ENCODE data around the gene C9orf50. TPM values are rescaled to one million over a fixed set of nuclear protein-coding genes. Genes with fewer than 3 reads are reported as not detected.
A peak's percentile ranks its signal among the peaks of the same experiment; 100 is the strongest.
"Not testable (repeated sequence)": the region's sequence is repeated elsewhere in the genome, so short reads cannot be mapped to it uniquely, and the experiment has no call there.

The C9orf50 gene, protein sequence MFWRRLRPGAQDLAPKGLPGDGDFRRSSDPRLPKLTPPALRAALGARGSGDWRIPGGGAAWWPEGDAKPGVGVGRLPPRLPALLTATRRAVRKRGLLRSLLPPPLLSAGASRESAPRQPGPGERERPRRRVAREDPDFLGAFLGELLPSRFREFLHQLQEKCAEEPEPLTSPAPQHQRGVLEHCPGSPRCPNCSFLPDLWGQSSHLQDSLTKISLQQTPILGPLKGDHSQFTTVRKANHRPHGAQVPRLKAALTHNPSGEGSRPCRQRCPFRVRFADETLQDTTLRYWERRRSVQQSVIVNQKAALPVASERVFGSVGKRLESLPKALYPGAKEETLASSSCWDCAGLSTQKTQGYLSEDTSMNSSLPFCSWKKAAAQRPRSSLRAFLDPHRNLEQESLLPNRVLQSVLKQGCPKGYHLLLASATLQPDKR
- not detected in 2 replicates for total RNA-seq

GRCh38 chr9:129620669-129621295, at the start of gene C9orf50:
TSS of gene C9orf50 (minus strand) at chr9:129621101. CDS start at chr9:129620574, 527 bp downstream.
- no peak for DNase-seq (ENCODE audit: low spot score)
- intact Hi-C loops (cut with micrococcal nuclease), result loop anchor here (10.0 kb wide), 1 partner anchor 136 kb away; no protein-coding TSS in a partner anchor
- H3K9me3 Mint-ChIP-seq, result no peaks in the 10 kb centered on the region
- peaks cover 24% of the 10 kb centered on the region for H3K27me3 Mint-ChIP-seq (ENCODE audit: low read depth)
- peaks cover 2% of the 10 kb centered on the region for H3K36me3 Mint-ChIP-seq (ENCODE audit: low read depth)
- H3K4me1 Mint-ChIP-seq (ENCODE audit: low read depth), result peaks cover 17% of the 10 kb centered on the region
- H3K4me3 Mint-ChIP-seq (ENCODE audit: low read depth), result no peak within 1 kb of the TSS
- no peak within 1 kb of the TSS for H3K27ac Mint-ChIP-seq

GRCh38 chr9:129669946-129670345, 49.0 kb upstream of the C9orf50 start:
- no peaks in the 10 kb centered on the region for H3K9me3 Mint-ChIP-seq
- H3K4me3 Mint-ChIP-seq (ENCODE audit: low read depth), result no peak overlapping the region
- no peak overlapping the region for H3K27ac Mint-ChIP-seq
- H3K4me1 Mint-ChIP-seq (ENCODE audit: low read depth), result peaks cover 10% of the 10 kb centered on the region
- intact Hi-C loops (cut with micrococcal nuclease), result loop anchor here (2.0 kb wide), 1 partner anchor 27 kb away; the partner anchor contains the start of gene ASB6
- peaks cover 9% of the 10 kb centered on the region for H3K27me3 Mint-ChIP-seq (ENCODE audit: low read depth)
- no peak for DNase-seq (ENCODE audit: low spot score)
- no peaks in the 10 kb centered on the region for H3K36me3 Mint-ChIP-seq (ENCODE audit: low read depth)

GRCh38 chr9:129669141-129669718, 48.3 kb upstream of the C9orf50 start:
- intact Hi-C loops (cut with micrococcal nuclease), result loop anchor here (2.0 kb wide), 1 partner anchor 26 kb away; the partner anchor contains the start of gene ASB6
- Mint-ChIP-seq H3K36me3 (ENCODE audit: low read depth) (no peaks in the 10 kb centered on the region), H3K4me3 (ENCODE audit: low read depth) (no peak overlapping the region), H3K9me3 (no peaks in the 10 kb centered on the region), H3K27ac (no peak overlapping the region), H3K4me1 (ENCODE audit: low read depth) (peaks cover 13% of the 10 kb centered on the region), H3K27me3 (ENCODE audit: low read depth) (peaks cover 13% of the 10 kb centered on the region)
- DNase-seq (ENCODE audit: low spot score), result no peak

DNA sequence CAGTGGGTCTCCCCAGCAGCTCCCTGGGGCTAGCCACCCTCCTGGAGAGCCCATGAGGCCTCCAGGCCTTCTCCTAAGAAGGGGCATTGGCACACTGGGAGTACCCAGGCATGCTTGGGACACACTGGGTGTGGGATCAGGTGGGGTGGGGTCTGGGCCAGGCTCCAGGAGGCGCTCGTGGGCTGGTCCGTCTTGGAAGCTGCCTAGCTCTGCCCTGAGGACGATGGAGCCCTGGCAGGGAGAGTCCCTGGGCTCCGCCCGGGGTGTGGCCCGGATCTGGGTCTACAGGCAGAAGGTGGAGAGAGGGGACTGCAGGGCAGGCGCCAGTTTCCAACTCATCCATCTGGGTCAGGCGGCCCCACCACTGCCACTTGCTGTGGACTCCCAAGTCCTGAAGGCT, 46.9 kb upstream of the C9orf50 start:
- Mint-ChIP-seq H3K36me3 (ENCODE audit: low read depth) (no peaks in the 10 kb centered on the region), H3K27me3 (ENCODE audit: low read depth) (peaks cover 14% of the 10 kb centered on the region), H3K4me3 (ENCODE audit: low read depth) (no peak overlapping the region), H3K9me3 (no peaks in the 10 kb centered on the region), H3K4me1 (ENCODE audit: low read depth) (peaks cover 11% of the 10 kb centered on the region), H3K27ac (no peak overlapping the region)
- intact Hi-C loops (cut with micrococcal nuclease), result loop anchor here (2.0 kb wide), 1 partner anchor 25 kb away; the partner anchor contains the start of gene ASB6
- DNase-seq (ENCODE audit: low spot score), result no peak

DNA sequence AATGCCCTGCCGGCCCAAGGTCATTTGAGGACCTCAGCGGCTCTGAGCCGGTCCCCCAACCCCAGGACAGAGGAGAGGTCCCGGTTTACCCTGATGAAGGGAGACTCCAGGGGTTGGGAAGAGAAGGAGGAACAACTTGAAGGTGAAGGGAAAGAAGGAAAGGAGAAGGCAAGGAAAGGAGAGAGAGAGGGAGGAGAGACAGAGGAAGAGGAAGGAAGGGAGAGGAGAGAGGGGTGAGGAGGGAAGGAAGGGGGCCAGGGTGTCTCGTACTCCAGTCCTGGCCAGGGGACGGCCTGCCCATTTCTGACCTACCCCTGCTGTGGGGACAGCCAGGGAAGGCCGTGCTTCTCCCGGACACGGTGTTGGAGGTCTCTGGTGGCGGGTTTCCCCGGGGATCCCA, 46.5 kb upstream of the C9orf50 start:
- no peaks in the 10 kb centered on the region for H3K36me3 Mint-ChIP-seq (ENCODE audit: low read depth)
- no peak overlapping the region for H3K27ac Mint-ChIP-seq
- peaks cover 17% of the 10 kb centered on the region for H3K27me3 Mint-ChIP-seq (ENCODE audit: low read depth)
- peaks cover 11% of the 10 kb centered on the region for H3K4me1 Mint-ChIP-seq (ENCODE audit: low read depth)
- intact Hi-C loops (cut with micrococcal nuclease), result no loop called here
- DNase-seq (ENCODE audit: low spot score), result no peak
- no peak overlapping the region for H3K4me3 Mint-ChIP-seq (ENCODE audit: low read depth)
- no peaks in the 10 kb centered on the region for H3K9me3 Mint-ChIP-seq

DNA sequence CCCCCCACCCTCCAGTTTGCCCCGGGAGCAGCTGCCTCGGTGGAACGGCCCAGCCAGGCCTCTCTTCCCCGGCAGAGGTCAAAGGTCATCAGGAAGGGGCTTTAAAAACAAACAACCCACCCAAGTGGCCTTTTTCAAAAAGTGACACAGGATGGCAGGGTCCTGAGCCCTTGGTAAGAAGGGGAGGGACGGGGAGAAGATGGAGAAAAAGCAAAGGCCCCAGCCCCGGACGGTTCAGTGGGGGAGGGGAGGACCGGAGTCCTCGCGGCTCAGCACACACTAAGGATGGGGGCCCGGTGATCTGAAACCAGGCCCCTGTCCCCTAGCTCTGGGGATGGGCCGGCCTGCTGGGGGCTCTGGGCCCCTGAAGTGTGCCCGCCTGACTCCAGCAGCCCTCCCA, 45.7 kb upstream of the C9orf50 start:
- Mint-ChIP-seq H3K27ac (no peak overlapping the region), H3K9me3 (no peaks in the 10 kb centered on the region), H3K4me1 (ENCODE audit: low read depth) (peaks cover 10% of the 10 kb centered on the region), H3K27me3 (ENCODE audit: low read depth) (peaks cover 17% of the 10 kb centered on the region), H3K36me3 (ENCODE audit: low read depth) (no peaks in the 10 kb centered on the region), H3K4me3 (ENCODE audit: low read depth) (peak overlapping the region; percentile 8)
- no peak for DNase-seq (ENCODE audit: low spot score)
- intact Hi-C loops (cut with micrococcal nuclease), result no loop called here

- DNase-seq (ENCODE audit: low spot score), result no peak
- intact Hi-C loops (cut with micrococcal nuclease), result no loop called here
- no peaks in the 10 kb centered on the region for H3K9me3 Mint-ChIP-seq
- peaks cover 22% of the 10 kb centered on the region for H3K27me3 Mint-ChIP-seq (ENCODE audit: low read depth)
- no peaks in the 10 kb centered on the region for H3K36me3 Mint-ChIP-seq (ENCODE audit: low read depth)
- H3K4me1 Mint-ChIP-seq (ENCODE audit: low read depth), result peaks cover 6% of the 10 kb centered on the region
- no peak overlapping the region for H3K27ac Mint-ChIP-seq
- peak overlapping the region; percentile 37 for H3K4me3 Mint-ChIP-seq (ENCODE audit: low read depth)
Observed at GRCh38 chr9:129665814-129666520, 45.1 kb upstream of the C9orf50 start.

GRCh38 chr9:129665389-129665775, 44.5 kb upstream of the C9orf50 start, which contains the start of gene PRRX2:
TSS of gene PRRX2 (plus strand) at chr9:129665647. CDS start at chr9:129665868, 221 bp downstream.
- H3K4me1 Mint-ChIP-seq (ENCODE audit: low read depth), result peaks cover 5% of the 10 kb centered on the region
- H3K9me3 Mint-ChIP-seq, result no peaks in the 10 kb centered on the region
- peak; percentile 32 for DNase-seq (ENCODE audit: low spot score)
- H3K27ac Mint-ChIP-seq, result no peak within 1 kb of the TSS
- intact Hi-C loops (cut with micrococcal nuclease), result no loop called here
- H3K27me3 Mint-ChIP-seq (ENCODE audit: low read depth), result peaks cover 25% of the 10 kb centered on the region
- peak within 1 kb of the TSS; percentile 72 for H3K4me3 Mint-ChIP-seq (ENCODE audit: low read depth)
- no peaks in the 10 kb centered on the region for H3K36me3 Mint-ChIP-seq (ENCODE audit: low read depth)

DNA sequence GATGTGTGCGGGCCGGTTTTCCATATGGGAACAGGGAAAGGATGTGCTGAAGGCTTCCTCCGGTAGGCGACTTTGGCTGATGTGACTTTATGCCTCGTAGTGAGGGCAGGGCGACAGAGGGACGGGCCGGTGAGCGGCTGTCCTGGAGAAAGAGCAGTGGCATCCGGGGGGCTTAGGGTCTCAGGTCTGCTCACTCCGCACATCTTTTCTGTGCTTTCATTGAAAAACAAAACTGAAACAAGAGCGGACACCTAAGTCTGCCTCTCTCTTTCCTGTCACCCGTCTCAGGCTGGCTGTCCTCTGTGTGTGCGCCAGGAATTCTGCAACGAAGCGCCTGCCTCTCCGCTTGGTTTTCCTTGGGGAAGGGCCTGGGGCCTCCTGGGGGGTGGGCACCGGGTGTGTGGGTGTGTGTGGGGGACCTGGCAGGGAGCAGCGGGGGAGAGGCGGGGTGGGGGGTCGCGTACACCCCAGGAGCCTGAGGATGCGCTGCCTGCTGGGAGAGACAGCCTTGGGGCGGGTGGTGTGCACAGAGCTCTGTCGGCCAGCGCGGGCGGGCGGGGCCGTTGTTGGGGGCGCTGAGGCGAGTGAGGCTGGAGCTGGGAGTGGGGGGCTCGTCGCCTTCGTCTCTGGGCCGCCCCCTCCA, 44.0 kb upstream of the C9orf50 start:
- intact Hi-C loops (cut with micrococcal nuclease), result no loop called here

GRCh38 chr9:129662239-129662638, 41.3 kb upstream of the C9orf50 start:
- peaks cover 22% of the 10 kb centered on the region for H3K27me3 Mint-ChIP-seq (ENCODE audit: low read depth)
- H3K4me3 Mint-ChIP-seq (ENCODE audit: low read depth); DNase-seq (ENCODE audit: low spot score): not testable (repeated sequence)

More for the DNA sequence above, 44.0 kb upstream of the C9orf50 start:
- H3K27me3 Mint-ChIP-seq (ENCODE audit: low read depth), result peaks cover 25% of the 10 kb centered on the region
- H3K4me3 Mint-ChIP-seq (ENCODE audit: low read depth), result peak overlapping the region; percentile 72
- H3K9me3 Mint-ChIP-seq, result no peaks in the 10 kb centered on the region
- H3K27ac Mint-ChIP-seq, result no peak overlapping the region
- DNase-seq (ENCODE audit: low spot score), result no peak
- no peaks in the 10 kb centered on the region for H3K36me3 Mint-ChIP-seq (ENCODE audit: low read depth)
- peaks cover 5% of the 10 kb centered on the region for H3K4me1 Mint-ChIP-seq (ENCODE audit: low read depth)

GRCh38 chr9:129661029-129661428, 40.1 kb upstream of the C9orf50 start:
- Mint-ChIP-seq H3K27me3 (ENCODE audit: low read depth) (peaks cover 18% of the 10 kb centered on the region), H3K27ac (no peak overlapping the region), H3K4me1 (ENCODE audit: low read depth) (peaks cover 3% of the 10 kb centered on the region), H3K36me3 (ENCODE audit: low read depth) (no peaks in the 10 kb centered on the region), H3K4me3 (ENCODE audit: low read depth) (no peak overlapping the region), H3K9me3 (no peaks in the 10 kb centered on the region)
- intact Hi-C loops (cut with micrococcal nuclease), result no loop called here
- no peak for DNase-seq (ENCODE audit: low spot score)

More at GRCh38 chr9:129662239-129662638, 41.3 kb upstream of the C9orf50 start:
- H3K27ac Mint-ChIP-seq; intact Hi-C loops (cut with micrococcal nuclease); H3K4me1 Mint-ChIP-seq (ENCODE audit: low read depth); H3K36me3 Mint-ChIP-seq (ENCODE audit: low read depth); H3K9me3 Mint-ChIP-seq: not testable (repeated sequence)
